ENCODE measurements around the gene CAGE1.

CAGE1 gene

DNA sequence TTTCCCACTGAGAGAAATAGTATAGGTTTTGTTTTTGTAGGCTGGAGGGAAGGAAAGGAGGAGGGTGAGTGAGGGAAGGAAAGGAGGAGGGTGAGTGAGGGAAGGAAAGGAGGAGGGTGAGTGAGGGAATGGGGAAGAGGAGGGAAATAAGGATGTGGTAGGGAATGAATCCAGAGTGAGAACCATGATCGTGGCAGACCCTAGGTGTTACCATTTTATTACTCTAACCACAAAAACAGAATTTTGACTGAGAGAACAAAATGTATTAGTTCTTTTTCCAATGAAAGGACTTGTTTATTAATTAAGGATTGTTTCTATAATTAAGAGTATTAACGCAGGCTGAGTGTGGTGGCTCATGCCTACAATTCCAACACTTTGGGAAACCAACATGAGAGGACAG lies 92.9 kb downstream of the CAGE1 start:
- no peak for TF ChIP-seq PAX5 (IDR thresholded peaks at IDR 0.05; ENCODE audit: insufficient read depth, low read length, severe bottlenecking)
- no peak for TF ChIP-seq SPI1 (IDR thresholded peaks at IDR 0.05; ENCODE audit: low read depth, low read length)
- DNase-seq (ENCODE audit: insufficient read length, low spot score): no peak
- no peak for FAIRE-seq

DNA sequence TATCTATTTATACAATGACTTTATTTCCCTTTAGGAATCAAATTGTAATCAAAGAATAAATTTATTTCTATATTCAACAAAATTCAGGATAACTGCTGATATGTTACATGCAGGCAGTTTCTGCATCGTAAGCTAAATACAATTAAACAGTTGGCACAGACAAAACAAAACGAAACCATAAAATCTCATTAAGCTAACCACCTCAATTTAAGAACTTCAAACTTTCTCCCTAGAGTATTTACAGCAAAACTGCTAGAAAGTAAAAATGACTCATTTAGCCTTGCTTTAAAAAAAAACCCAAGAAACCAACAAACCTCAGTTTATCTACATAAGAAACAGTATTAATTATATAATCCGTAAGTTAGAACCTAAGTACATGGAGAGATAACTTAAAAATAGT lies 93.6 kb downstream of the CAGE1 start:
- DNase-seq (ENCODE audit: insufficient read length, low spot score) (no peak), FAIRE-seq (no peak)
- TF ChIP-seq TAF1 (IDR thresholded peaks at IDR 0.05; ENCODE audit: low read depth, low read length) (no peak), POU2F2 (IDR thresholded peaks at IDR 0.05; ENCODE audit: low read depth, low read length) (no peak), POLR2A (IDR thresholded peaks at IDR 0.05; ENCODE audit: low read depth, low read length) (no peak), POLR2AphosphoS5 (IDR thresholded peaks at IDR 0.05; ENCODE audit: low read depth, low read length) (no peak), PAX5 (IDR thresholded peaks at IDR 0.05; ENCODE audit: insufficient read depth, low read length, severe bottlenecking) (no peak), SPI1 (IDR thresholded peaks at IDR 0.05; ENCODE audit: low read depth, low read length) (no peak)

DNA sequence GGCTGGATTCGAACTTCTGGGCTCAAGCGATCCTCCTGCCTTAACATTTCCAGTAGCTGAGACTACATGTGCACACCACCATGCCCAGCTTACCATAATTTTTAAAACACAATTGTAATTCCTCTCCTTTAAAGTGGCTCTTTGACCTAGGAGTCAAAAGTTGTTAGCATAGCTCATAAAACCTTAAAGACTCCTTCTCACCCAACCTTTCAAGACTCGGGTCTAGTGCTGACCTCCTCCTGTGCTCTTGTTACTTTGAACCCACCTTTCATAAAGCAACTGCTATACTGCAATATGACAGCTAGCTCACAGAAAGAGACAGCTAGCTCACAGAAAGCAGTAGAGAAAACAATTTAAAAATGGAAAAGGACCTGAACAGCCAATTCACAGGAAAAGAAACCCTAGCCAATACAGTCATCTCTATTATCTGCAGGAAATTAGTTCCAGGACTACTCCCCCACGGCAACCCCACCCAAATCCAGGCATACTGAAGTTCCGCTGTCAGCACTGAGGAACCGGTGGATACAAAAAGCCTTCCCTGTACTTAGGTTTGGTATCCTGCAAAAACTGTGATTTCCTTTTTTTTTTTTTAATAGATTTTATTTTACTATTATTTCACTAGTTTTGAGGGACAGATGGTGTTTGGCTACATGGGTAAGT lies 96.8 kb downstream of the CAGE1 start:
- TF ChIP-seq POU2F2 (IDR thresholded peaks at IDR 0.05; ENCODE audit: low read depth, low read length) (no peak), PAX5 (IDR thresholded peaks at IDR 0.05; ENCODE audit: insufficient read depth, low read length, severe bottlenecking) (no peak), SPI1 (IDR thresholded peaks at IDR 0.05; ENCODE audit: low read depth, low read length) (no peak), POLR2A (IDR thresholded peaks at IDR 0.05; ENCODE audit: low read depth, low read length) (no peak), POLR2AphosphoS5 (IDR thresholded peaks at IDR 0.05; ENCODE audit: low read depth, low read length) (no peak), TAF1 (IDR thresholded peaks at IDR 0.05; ENCODE audit: low read depth, low read length) (no peak)
- FAIRE-seq (no peak), DNase-seq (ENCODE audit: insufficient read length, low spot score) (no peak)

DNA sequence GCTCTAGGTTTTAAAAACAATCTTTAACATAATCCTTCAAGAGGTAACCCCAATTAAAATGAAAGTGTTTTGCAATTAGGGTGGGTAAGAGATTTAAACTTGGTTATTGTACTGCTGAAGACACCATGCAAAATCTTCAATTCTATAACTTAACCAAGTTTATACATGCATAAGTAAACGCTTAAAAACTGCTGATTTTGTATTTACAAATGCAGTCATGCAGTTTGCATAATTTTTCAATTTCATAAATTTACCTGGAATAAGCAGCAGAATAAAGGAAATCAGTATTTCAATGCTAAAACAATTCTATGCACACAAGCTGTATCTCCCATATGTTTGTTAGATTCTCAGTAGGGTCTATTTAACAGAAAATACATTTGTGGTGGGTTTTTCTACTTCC lies 99.5 kb downstream of the CAGE1 start:
- no peak for DNase-seq (ENCODE audit: insufficient read length, low spot score)
- FAIRE-seq: no peak
- TF ChIP-seq SPI1 (IDR thresholded peaks at IDR 0.05; ENCODE audit: low read depth, low read length): no peak
- no peak for TF ChIP-seq POLR2AphosphoS5 (IDR thresholded peaks at IDR 0.05; ENCODE audit: low read depth, low read length)
- TF ChIP-seq POLR2A (IDR thresholded peaks at IDR 0.05; ENCODE audit: low read depth, low read length): no peak
- TF ChIP-seq POU2F2 (IDR thresholded peaks at IDR 0.05; ENCODE audit: low read depth, low read length): no peak
- TF ChIP-seq PAX5 (IDR thresholded peaks at IDR 0.05; ENCODE audit: insufficient read depth, low read length, severe bottlenecking): no peak
- TF ChIP-seq TAF1 (IDR thresholded peaks at IDR 0.05; ENCODE audit: low read depth, low read length): no peak

DNA sequence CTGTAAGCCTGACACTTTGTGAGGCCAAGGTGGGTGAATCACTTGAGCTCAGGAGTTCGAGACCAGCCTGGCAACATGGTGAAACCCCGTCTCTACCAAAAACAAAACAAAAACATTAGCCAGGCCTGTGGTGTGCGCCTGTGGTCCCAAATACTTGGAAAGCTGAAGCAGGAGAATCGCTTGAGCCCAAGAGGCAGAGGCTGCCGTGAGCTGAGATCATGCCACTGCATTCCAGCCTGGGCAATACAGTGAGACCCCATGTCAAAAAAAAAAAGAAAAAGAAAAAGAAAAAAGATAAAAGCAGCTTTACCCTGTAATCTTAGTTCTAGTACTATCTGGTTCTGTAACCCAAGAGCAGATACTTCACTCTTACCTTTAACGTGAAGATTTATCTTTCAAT lies 104.1 kb downstream of the CAGE1 start:
- TF ChIP-seq POLR2A (IDR thresholded peaks at IDR 0.05; ENCODE audit: low read depth, low read length): no peak
- TF ChIP-seq PAX5 (IDR thresholded peaks at IDR 0.05; ENCODE audit: insufficient read depth, low read length, severe bottlenecking): no peak
- TF ChIP-seq POU2F2 (IDR thresholded peaks at IDR 0.05; ENCODE audit: low read depth, low read length): no peak
- no peak for TF ChIP-seq SPI1 (IDR thresholded peaks at IDR 0.05; ENCODE audit: low read depth, low read length)
- no peak for TF ChIP-seq POLR2AphosphoS5 (IDR thresholded peaks at IDR 0.05; ENCODE audit: low read depth, low read length)
- FAIRE-seq (no peak), DNase-seq (ENCODE audit: insufficient read length, low spot score) (no peak)

DNA sequence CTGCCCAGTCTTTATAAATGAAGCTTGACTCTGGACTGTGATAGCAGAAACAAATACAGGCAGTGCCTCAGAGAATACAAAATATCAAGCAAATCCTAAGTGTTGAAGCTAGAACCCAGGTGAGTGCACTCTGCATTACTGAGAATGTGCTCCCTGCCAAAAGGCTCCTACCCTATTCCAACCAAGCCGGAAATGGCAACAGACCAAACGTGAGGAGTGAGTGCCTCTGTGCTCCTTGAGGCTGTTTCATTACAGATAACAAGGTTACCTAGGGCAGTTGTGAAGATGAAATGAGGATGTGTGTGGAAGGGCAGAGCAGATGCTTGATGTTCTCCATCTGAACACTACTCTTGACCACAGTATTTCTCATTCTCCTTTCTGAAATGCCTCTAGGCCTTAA lies 105.9 kb downstream of the CAGE1 start:
- TF ChIP-seq POLR2AphosphoS5 (IDR thresholded peaks at IDR 0.05; ENCODE audit: low read depth, low read length): 0 out of 2 replicates have a peak, but pooled peaks have one; percentile 18
- TF ChIP-seq POLR2A (IDR thresholded peaks at IDR 0.05; ENCODE audit: low read depth, low read length): no peak
- TF ChIP-seq SPI1 (IDR thresholded peaks at IDR 0.05; ENCODE audit: low read depth, low read length): no peak
- TF ChIP-seq TAF1 (IDR thresholded peaks at IDR 0.05; ENCODE audit: low read depth, low read length): no peak
- no peak for TF ChIP-seq PAX5 (IDR thresholded peaks at IDR 0.05; ENCODE audit: insufficient read depth, low read length, severe bottlenecking)
- TF ChIP-seq POU2F2 (IDR thresholded peaks at IDR 0.05; ENCODE audit: low read depth, low read length): no peak
- FAIRE-seq (no peak), DNase-seq (ENCODE audit: insufficient read length, low spot score) (no peak)

DNA sequence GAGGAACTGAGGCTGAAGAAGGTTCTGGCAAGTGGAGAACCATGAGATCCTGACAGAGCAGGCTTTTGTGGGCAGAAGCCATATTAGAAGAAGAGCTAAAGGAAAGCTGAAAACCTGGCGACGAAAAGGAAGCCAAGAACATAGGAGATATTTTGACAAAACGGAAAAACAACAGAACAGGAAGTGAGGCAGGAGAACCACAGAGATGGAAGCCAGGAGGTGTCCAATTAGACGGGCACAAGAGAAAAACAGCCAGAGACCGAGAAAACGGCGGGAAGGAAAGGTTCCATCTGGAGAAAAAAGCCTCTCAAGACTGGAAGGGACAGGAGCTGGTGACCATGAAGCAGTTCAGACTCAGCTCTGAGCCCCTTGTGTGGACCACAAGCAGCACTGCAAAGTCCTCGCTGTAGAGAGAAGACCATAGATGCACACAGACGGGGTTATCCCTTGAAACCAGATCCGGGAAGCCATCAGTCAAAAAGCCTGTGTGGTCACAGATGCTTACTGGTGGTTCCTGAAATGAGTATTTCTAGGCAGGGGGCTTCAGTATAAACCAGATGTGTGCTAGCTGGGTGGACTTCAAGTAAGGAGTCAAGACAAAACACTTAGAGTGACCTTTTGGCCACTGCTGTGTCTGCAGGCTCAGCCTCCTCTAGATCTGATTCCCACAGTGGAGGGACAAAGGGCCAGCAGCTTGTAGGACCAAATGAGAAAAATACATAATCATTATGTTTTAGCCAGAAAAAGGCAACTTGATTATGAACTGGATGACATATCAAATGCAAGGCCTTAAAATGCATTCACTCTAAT lies 107.2 kb downstream of the CAGE1 start:
- FAIRE-seq (no peak), DNase-seq (ENCODE audit: insufficient read length, low spot score) (no peak)
- TF ChIP-seq POLR2A (IDR thresholded peaks at IDR 0.05; ENCODE audit: low read depth, low read length) (no peak), PAX5 (IDR thresholded peaks at IDR 0.05; ENCODE audit: insufficient read depth, low read length, severe bottlenecking) (no peak), SPI1 (IDR thresholded peaks at IDR 0.05; ENCODE audit: low read depth, low read length) (no peak), TAF1 (IDR thresholded peaks at IDR 0.05; ENCODE audit: low read depth, low read length) (no peak), POLR2AphosphoS5 (IDR thresholded peaks at IDR 0.05; ENCODE audit: low read depth, low read length) (no peak; the same call in 1 of the 2 replicates), POU2F2 (IDR thresholded peaks at IDR 0.05; ENCODE audit: low read depth, low read length) (no peak)
